ENCODE measurements around the gene RBM12.

DNA sequence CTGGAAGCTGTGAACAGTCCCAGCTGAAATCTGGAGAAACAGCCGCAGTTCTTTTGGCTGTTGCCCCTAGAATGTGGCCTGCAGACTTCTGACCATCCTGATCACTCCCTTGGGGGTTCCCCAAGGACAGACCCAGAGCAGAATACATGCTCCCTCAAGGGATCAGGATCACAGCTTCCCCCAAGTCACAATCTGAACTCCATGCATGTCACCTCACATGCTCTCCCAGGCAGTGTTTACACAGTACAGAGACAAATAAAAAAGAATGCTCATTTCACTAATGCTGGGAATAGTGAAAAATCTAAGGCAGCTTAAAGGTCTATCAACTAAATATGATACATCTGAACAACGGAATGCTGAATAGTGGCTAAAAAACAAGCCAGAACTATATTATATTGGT is 28.6 kb downstream of the RBM12 start:
- TF ChIP-seq FOS (IDR thresholded peaks at IDR 0.05; ENCODE audit: borderline replicate concordance, insufficient read depth, low read length) (no peak), POLR2A (IDR thresholded peaks at IDR 0.05; ENCODE audit: low read depth, low read length) (no peak), POLR2AphosphoS5 (IDR thresholded peaks at IDR 0.05; ENCODE audit: insufficient read depth, low read depth, low read length) (no peak), MYC (IDR thresholded peaks at IDR 0.05; ENCODE audit: low read depth, low read length) (no peak), JUN (IDR thresholded peaks at IDR 0.05; ENCODE audit: borderline replicate concordance, insufficient read depth, insufficient read length, low read depth) (no peak), EZH2 (IDR thresholded peaks at IDR 0.05; ENCODE audit: borderline replicate concordance, low read depth, low read length, severe bottlenecking) (no peak)
- TF ChIP-seq, protein P1, sequence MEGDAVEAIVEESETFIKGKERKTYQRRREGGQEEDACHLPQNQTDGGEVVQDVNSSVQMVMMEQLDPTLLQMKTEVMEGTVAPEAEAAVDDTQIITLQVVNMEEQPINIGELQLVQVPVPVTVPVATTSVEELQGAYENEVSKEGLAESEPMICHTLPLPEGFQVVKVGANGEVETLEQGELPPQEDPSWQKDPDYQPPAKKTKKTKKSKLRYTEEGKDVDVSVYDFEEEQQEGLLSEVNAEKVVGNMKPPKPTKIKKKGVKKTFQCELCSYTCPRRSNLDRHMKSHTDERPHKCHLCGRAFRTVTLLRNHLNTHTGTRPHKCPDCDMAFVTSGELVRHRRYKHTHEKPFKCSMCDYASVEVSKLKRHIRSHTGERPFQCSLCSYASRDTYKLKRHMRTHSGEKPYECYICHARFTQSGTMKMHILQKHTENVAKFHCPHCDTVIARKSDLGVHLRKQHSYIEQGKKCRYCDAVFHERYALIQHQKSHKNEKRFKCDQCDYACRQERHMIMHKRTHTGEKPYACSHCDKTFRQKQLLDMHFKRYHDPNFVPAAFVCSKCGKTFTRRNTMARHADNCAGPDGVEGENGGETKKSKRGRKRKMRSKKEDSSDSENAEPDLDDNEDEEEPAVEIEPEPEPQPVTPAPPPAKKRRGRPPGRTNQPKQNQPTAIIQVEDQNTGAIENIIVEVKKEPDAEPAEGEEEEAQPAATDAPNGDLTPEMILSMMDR (IDR thresholded peaks at IDR 0.05; ENCODE audit: extremely low read depth in 1 of 2, insufficient read depth in 1 of 2, low read depth in 1 of 2, low read length in 2 of 2), result no peak
- TF ChIP-seq, protein P2, sequence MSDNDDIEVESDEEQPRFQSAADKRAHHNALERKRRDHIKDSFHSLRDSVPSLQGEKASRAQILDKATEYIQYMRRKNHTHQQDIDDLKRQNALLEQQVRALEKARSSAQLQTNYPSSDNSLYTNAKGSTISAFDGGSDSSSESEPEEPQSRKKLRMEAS (IDR thresholded peaks at IDR 0.05; ENCODE audit: insufficient read depth, insufficient read length), result no peak

Data from endothelial cell of umbilical vein (primary cell).